Loucy (cell line): ENCODE measurements around the gene FOXP4.

Experiments
- H2AFZ ChIP-seq: fragments of 200-600 bp; sonication (generic); 2 replicates; pipeline ENCODE4 v1.6.0; 2016; ENCODE audit warnings: antibody characterized with exemption, mild to moderate bottlenecking, low read length, moderate library complexity
- H3F3A ChIP-seq: fragments of 200-600 bp; 2 replicates; pipeline ENCODE4 v1.6.0; 2016; ENCODE audit warnings: antibody characterized with exemption, low read depth, mild to moderate bottlenecking
- H3K27me3 ChIP-seq: fragments of 200-600 bp; sonication (generic); 2 replicates; pipeline ENCODE4 v1.6.1; 2014; ENCODE audit warnings: low read length, mild to moderate bottlenecking; ENCODE audit not compliant: insufficient read depth, poor library complexity, severe bottlenecking
- H3K36me3 ChIP-seq: fragments of 200-600 bp; sonication (generic); 2 replicates; pipeline ENCODE4 v1.6.1; 2016; ENCODE audit warnings: low read length; ENCODE audit not compliant: insufficient read depth
- H3K4me1 ChIP-seq: fragments of 200-600 bp; sonication (generic); 2 replicates; pipeline ENCODE4 v1.5.1; 2014; ENCODE audit warnings: low read length, mild to moderate bottlenecking; ENCODE audit not compliant: insufficient read depth, poor library complexity, severe bottlenecking
- H3K4me2 ChIP-seq: fragments of 200-600 bp; sonication (generic); 2 replicates; pipeline ENCODE4 v1.6.0; 2014; ENCODE audit warnings: antibody characterized with exemption, low read length, low read depth, mild to moderate bottlenecking; ENCODE audit not compliant: poor library complexity, severe bottlenecking
- H3K4me3 ChIP-seq: fragments of 200-600 bp; sonication (generic); 2 replicates; pipeline ENCODE4 v1.5.1; 2014; ENCODE audit warnings: low read length, mild to moderate bottlenecking, mixed read lengths; ENCODE audit not compliant: poor library complexity, severe bottlenecking
- H3K79me2 ChIP-seq: fragments of 200-600 bp; sonication (generic); 2 replicates; pipeline ENCODE4 v1.6.1; 2014; ENCODE audit warnings: low read length; ENCODE audit not compliant: insufficient read depth
- H3K9ac ChIP-seq: fragments of 200-600 bp; sonication (generic); 2 replicates; pipeline ENCODE4 v1.6.0; 2014; ENCODE audit warnings: mild to moderate bottlenecking, low read depth, low read length, moderate library complexity; ENCODE audit not compliant: poor library complexity, severe bottlenecking
- H3K9me2 ChIP-seq: fragments of 200-600 bp; sonication (generic); replicated peaks from 2 replicates; pipeline ENCODE4 v1.6.1; 2016; ENCODE audit warnings: low read depth, low read length, mixed read lengths
- H3K9me3 ChIP-seq: fragments of 200-600 bp; sonication (generic); 2 replicates; pipeline ENCODE4 v1.6.1; 2014; ENCODE audit warnings: mild to moderate bottlenecking, antibody characterized with exemption, low read length, low read depth; ENCODE audit not compliant: insufficient read depth
- H4K20me1 ChIP-seq: fragments of 200-600 bp; sonication (generic); 2 replicates; pipeline ENCODE4 v1.6.0; 2014; ENCODE audit warnings: antibody characterized with exemption, low read length, mild to moderate bottlenecking; ENCODE audit not compliant: insufficient read depth, poor library complexity, severe bottlenecking
- EZH2phosphoT487 ChIP-seq: fragments of 200-600 bp; IDR thresholded peaks from 2 replicates; pipeline ENCODE4 v1.6.1; 2018; ENCODE audit warnings: antibody characterized with exemption, mild to moderate bottlenecking, moderate library complexity, borderline replicate concordance
- TF ChIP-seq, protein P1 (sequence below): fragments of 200-600 bp; sonication (generic); conservative IDR thresholded peaks from 2 replicates; pipeline ENCODE4 v1.5.1; 2014; ENCODE audit warnings: mild to moderate bottlenecking, antibody characterized with exemption, low read length

The FOXP4 gene

DNA sequence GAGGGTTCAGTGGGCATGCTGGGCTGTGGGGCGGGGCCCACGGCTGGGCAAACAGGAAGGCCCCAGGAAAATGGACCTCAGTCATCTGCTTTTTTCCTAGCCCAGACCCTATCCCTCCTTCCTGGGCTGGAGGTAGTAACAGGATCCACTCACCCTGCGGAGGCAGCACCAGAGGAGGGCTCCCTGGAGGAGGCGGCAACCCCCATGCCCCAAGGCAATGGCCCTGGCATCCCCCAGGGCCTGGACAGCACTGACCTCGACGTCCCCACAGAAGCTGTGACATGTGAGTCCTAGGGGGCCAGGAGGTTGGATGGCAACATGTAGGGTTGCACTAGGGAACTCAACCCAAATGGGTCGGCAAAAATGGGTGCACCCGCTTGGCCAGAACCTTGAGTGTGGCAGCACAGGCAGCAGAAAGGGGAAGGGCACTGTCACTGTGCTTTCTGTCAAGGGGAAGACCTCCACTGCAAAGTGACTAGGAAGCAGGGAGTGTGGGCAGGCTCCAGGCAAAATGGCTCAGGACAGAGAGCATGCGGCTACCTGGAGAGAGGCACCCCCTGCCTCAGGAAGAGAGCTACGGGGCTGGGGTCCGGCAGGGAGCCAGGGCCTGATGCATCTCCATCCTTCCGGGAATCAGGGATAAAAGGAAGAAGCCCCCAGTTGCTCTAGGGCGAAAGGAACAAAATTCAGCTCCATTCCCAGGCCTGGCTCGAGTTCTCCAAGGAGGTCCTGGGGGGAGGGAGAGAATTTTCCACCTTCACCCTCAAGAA is 100.0 kb downstream of the FOXP4 start:
- no peak overlapping the region for H3K4me3 ChIP-seq
- H3K27me3 ChIP-seq = no peaks in the 10 kb centered on the region
- peaks cover 60% of the 10 kb centered on the region; the same call in 1 of the 2 replicates for H3K79me2 ChIP-seq
- H3K9me3 ChIP-seq = no peaks in the 10 kb centered on the region
- H3K4me1 ChIP-seq = peaks cover 44% of the 10 kb centered on the region
- H3F3A ChIP-seq = no peaks in the 10 kb centered on the region
- peak overlapping the region; percentile 92 for H3K4me2 ChIP-seq
- H3K9ac ChIP-seq = peak overlapping the region; percentile 61
- peaks cover 11% of the 10 kb centered on the region for H4K20me1 ChIP-seq
- H3K9me2 ChIP-seq = no peaks in the 10 kb centered on the region
- H3K36me3 ChIP-seq = peaks cover 44% of the 10 kb centered on the region; the same call in 1 of the 2 replicates
- H2AFZ ChIP-seq = no peak overlapping the region
- TF ChIP-seq, protein P1, sequence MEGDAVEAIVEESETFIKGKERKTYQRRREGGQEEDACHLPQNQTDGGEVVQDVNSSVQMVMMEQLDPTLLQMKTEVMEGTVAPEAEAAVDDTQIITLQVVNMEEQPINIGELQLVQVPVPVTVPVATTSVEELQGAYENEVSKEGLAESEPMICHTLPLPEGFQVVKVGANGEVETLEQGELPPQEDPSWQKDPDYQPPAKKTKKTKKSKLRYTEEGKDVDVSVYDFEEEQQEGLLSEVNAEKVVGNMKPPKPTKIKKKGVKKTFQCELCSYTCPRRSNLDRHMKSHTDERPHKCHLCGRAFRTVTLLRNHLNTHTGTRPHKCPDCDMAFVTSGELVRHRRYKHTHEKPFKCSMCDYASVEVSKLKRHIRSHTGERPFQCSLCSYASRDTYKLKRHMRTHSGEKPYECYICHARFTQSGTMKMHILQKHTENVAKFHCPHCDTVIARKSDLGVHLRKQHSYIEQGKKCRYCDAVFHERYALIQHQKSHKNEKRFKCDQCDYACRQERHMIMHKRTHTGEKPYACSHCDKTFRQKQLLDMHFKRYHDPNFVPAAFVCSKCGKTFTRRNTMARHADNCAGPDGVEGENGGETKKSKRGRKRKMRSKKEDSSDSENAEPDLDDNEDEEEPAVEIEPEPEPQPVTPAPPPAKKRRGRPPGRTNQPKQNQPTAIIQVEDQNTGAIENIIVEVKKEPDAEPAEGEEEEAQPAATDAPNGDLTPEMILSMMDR = no peak
- TF ChIP-seq EZH2phosphoT487 = no peak

DNA sequence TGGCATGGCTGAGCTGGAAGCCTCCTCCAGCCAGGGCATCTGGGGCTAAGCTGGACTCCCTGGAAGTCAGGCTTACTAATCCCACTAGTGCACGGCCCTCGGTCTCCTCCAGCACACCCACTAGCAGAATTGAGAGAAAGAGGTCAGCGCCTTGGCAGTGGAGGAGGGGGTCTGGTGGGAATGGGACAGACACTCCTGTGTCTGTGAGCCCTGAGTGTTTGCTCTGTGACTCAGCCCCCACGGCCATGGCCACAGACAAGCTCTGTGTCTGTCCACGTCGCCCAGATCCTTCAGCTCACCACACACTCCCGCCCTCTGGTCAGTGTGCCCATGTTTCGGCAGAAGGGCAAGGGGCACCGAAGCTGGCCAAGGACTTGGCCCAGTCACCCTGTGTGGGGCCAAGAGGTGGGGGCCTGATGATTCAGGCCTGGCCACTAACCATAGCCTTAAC is 100.9 kb downstream of the FOXP4 start:
- Histone ChIP-seq H3K4me2 (no peak overlapping the region), H3K27me3 (no peaks in the 10 kb centered on the region), H3K4me3 (no peak overlapping the region), H3K36me3 (peaks cover 50% of the 10 kb centered on the region; the same call in 1 of the 2 replicates), H3F3A (no peaks in the 10 kb centered on the region), H4K20me1 (peaks cover 11% of the 10 kb centered on the region), H2AFZ (no peak overlapping the region), H3K9me3 (no peaks in the 10 kb centered on the region), H3K9me2 (no peaks in the 10 kb centered on the region), H3K9ac (no peak overlapping the region), H3K79me2 (peaks cover 52% of the 10 kb centered on the region; the same call in 1 of the 2 replicates), H3K4me1 (peaks cover 35% of the 10 kb centered on the region)
- TF ChIP-seq, protein P1 = no peak
- no peak for TF ChIP-seq EZH2phosphoT487

DNA sequence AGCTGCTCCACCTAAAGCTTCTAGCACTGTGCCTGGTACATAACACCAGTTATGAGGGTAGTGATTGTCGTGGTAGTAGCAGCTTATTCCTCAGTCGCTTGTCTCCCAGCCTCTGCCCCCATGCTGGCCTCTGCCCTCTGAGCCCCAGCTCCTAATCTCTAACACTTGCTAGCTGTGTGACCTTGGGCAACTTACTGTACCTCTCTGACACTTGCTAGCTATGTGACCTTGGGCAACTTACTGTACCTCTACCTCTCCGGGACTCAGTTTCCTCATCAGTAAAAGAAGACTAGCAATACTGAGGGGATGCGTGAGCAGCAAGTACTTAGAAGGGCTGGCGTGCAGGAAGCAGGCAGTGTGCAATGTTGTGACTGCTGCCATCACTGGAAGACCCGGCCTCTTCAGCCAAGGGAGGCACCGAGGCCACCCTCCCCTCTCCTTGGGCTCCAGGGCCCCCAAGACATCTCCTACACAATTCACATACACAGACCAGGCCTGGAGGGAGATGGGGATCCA is 101.9 kb downstream of the FOXP4 start:
- TF ChIP-seq EZH2phosphoT487 = no peak
- TF ChIP-seq, protein P1 = no peak
- Histone ChIP-seq H2AFZ (no peak overlapping the region), H3K9me3 (no peaks in the 10 kb centered on the region), H3F3A (no peaks in the 10 kb centered on the region), H3K79me2 (peaks cover 41% of the 10 kb centered on the region; the same call in 1 of the 2 replicates), H3K36me3 (peaks cover 53% of the 10 kb centered on the region; the same call in 1 of the 2 replicates), H3K4me2 (no peak overlapping the region), H3K9me2 (no peaks in the 10 kb centered on the region), H3K27me3 (no peaks in the 10 kb centered on the region), H3K4me1 (peaks cover 25% of the 10 kb centered on the region), H3K4me3 (no peak overlapping the region), H3K9ac (no peak overlapping the region), H4K20me1 (peaks cover 11% of the 10 kb centered on the region)
